ENCODE measurements around the gene HMX2. TPM values are rescaled to one million over a fixed set of nuclear protein-coding genes. Genes with fewer than 3 reads are reported as not detected.

HMX2 gene
- total RNA-seq, 2 donors from 2014 or later, result 1.0 TPM; not detected in 1

DNA sequence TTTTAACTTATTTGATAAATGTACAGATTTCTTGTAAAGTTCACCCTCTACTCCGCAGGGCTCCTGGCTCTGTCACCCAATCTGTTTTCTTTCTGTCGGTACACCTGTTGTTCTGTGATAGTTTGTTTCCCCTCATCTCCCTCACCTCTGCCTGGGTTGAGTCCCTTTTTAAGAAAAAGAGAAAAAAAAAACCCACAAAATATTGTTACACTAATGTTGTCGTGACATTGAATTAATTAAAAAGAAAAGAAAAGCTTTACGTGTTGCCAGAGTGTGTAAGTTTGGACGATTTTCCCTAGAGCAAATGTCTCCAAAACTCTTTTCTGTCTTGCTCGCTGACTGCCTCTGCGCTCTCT, 8.8 kb upstream of the HMX2 start:
- TF ChIP-seq POLR2AphosphoS5 (IDR thresholded peaks at IDR 0.05), result no peak
- TF ChIP-seq, protein P1, sequence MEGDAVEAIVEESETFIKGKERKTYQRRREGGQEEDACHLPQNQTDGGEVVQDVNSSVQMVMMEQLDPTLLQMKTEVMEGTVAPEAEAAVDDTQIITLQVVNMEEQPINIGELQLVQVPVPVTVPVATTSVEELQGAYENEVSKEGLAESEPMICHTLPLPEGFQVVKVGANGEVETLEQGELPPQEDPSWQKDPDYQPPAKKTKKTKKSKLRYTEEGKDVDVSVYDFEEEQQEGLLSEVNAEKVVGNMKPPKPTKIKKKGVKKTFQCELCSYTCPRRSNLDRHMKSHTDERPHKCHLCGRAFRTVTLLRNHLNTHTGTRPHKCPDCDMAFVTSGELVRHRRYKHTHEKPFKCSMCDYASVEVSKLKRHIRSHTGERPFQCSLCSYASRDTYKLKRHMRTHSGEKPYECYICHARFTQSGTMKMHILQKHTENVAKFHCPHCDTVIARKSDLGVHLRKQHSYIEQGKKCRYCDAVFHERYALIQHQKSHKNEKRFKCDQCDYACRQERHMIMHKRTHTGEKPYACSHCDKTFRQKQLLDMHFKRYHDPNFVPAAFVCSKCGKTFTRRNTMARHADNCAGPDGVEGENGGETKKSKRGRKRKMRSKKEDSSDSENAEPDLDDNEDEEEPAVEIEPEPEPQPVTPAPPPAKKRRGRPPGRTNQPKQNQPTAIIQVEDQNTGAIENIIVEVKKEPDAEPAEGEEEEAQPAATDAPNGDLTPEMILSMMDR (IDR thresholded peaks at IDR 0.05), result no peak
- TF ChIP-seq POLR2A (IDR thresholded peaks at IDR 0.05), result no peak
- WGBS, result 8% methylated on average over 7 of the region's 7 CpGs
- no peak for DNase-seq (ENCODE audit: low spot score)
- peaks cover 91% of the 10 kb centered on the region for H3K27me3 ChIP-seq (replicated peaks; ENCODE audit: insufficient read depth)
- H3K36me3 ChIP-seq, result no peaks in the 10 kb centered on the region
- H3K9me3 ChIP-seq, result no peaks in the 10 kb centered on the region
- intact Hi-C loops (cut with DNase I), result no loop called here
- H3K27ac ChIP-seq, result no peak overlapping the region
- H3K4me1 ChIP-seq (replicated peaks), result peaks cover 5% of the 10 kb centered on the region
- H3K4me3 ChIP-seq, result no peak overlapping the region

DNA sequence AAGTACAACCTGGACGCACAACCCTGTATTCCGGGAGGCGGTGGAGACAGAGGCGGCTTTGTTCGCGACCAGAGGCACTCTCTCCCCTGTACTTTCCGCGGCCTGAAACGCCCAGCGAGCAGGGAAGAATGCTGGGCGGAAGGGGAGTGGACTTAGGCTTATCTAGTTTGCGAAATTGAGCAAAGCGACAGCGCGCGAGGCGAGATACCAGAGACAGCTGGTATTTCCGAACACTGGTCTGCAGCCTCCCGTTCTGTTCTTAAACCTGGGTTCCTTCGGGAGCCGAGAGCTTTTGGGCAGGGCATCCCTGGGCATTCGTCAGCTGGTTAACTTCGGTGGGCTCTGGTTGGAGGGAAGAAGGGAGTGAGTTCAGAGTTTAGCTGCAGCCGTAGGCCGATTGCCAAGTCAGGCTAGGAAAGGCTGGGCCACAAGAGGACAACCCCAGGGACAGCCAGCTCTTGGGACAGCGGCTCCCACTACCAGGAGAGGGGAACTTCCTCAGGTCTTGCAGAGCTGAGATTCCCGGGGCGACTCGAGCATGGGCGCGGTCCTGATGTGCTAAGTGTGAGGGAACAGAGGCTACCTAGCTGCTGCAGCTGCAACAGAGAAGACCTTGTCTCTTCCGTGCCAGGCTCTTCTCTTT, 8.3 kb upstream of the HMX2 start:
- H3K27ac ChIP-seq, result no peak overlapping the region
- peaks cover 91% of the 10 kb centered on the region for H3K27me3 ChIP-seq (replicated peaks; ENCODE audit: insufficient read depth)
- H3K4me3 ChIP-seq, result no peak overlapping the region
- peaks cover 5% of the 10 kb centered on the region for H3K4me1 ChIP-seq (replicated peaks)
- no peak for TF ChIP-seq POLR2A (IDR thresholded peaks at IDR 0.05)
- TF ChIP-seq, protein P1 (IDR thresholded peaks at IDR 0.05), result no peak
- no peak for TF ChIP-seq POLR2AphosphoS5 (IDR thresholded peaks at IDR 0.05)
- WGBS, result 3% methylated on average over 32 of the region's 32 CpGs
- DNase-seq (ENCODE audit: low spot score), result no peak
- H3K9me3 ChIP-seq, result no peaks in the 10 kb centered on the region
- intact Hi-C loops (cut with DNase I), result loop anchor here (10.0 kb wide), 1 partner anchor 1265 kb away; no protein-coding TSS in a partner anchor
- no peaks in the 10 kb centered on the region for H3K36me3 ChIP-seq

DNA sequence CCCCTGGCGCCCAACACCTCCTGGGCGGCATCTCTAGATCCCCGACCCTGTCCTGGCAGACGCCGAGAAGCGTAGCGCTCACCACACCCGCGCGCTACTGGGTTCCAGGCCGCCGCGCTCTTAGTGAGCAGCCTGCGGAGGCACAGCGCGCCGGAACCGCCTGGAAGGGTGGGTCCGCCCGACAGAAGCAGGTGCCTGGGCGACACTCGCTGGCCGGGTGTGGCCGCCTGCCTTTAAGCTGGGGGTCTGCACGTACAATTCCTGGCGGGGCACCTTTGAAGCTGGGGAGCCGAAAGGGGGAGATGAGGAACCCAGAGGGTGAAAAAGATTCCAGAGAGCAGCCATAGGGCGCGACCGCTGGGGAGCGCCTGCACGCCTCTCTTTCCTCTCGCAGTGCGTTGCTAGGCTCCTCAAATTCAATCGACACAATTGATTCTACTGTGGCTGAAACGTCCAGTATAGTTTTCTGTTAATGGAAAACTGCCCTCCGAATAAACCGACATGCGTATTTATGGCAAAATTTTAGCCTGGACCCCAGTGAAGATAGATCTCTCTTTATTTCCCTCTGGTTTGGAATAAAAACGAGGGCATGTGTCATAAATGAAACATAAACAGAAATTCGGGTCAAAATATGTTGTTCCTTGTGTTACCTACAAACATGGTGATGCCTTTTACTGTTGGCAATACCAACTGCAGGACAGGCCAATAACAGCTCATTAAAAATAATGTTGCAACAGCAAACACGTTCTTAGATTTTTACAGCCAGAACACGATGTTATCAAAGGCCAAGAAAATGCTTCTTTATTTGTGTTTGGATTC, 7.6 kb upstream of the HMX2 start:
- H3K27me3 ChIP-seq (replicated peaks; ENCODE audit: insufficient read depth), result peaks cover 91% of the 10 kb centered on the region
- TF ChIP-seq, protein P1 (IDR thresholded peaks at IDR 0.05), result no peak
- TF ChIP-seq POLR2AphosphoS5 (IDR thresholded peaks at IDR 0.05), result peak; percentile 74
- peaks cover 5% of the 10 kb centered on the region for H3K4me1 ChIP-seq (replicated peaks)
- 5% methylated on average over 24 of the region's 43 CpGs for WGBS
- no peaks in the 10 kb centered on the region for H3K9me3 ChIP-seq
- intact Hi-C loops (cut with DNase I), result loop anchor here (10.0 kb wide), 1 partner anchor 1264 kb away; no protein-coding TSS in a partner anchor
- DNase-seq (ENCODE audit: low spot score), result no peak
- no peaks in the 10 kb centered on the region for H3K36me3 ChIP-seq
- H3K4me3 ChIP-seq, result no peak overlapping the region
- no peak overlapping the region for H3K27ac ChIP-seq

DNA sequence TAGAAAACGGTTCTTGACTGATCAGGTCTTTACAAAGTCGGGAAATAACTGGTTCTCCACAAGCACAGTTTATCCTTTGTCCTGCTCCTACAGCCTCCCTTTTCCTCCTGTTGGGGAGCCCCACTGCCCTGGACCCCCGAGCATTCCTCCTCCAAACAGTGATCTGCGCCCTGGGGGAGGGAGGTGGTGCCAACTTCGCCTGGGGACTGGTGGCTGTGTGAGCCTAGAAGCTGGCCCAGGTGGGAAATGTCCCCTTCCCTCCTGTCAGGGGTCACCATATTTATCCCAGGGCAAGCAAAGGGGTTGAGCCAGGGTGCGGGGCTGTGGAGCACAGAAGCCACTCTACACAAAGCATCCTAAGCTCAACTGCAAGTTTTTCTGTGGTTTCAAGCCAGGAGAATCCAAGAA, 6.9 kb upstream of the HMX2 start:
- H3K4me3 ChIP-seq, result no peak overlapping the region
- no peak overlapping the region for H3K27ac ChIP-seq
- no peak for TF ChIP-seq POLR2AphosphoS5 (IDR thresholded peaks at IDR 0.05)
- no peak for TF ChIP-seq POLR2A (IDR thresholded peaks at IDR 0.05)
- TF ChIP-seq, protein P1 (IDR thresholded peaks at IDR 0.05), result no peak
- no peaks in the 10 kb centered on the region for H3K9me3 ChIP-seq
- intact Hi-C loops (cut with DNase I), result loop anchor here (10.0 kb wide), 1 partner anchor 1264 kb away; no protein-coding TSS in a partner anchor
- no peaks in the 10 kb centered on the region for H3K36me3 ChIP-seq
- peaks cover 90% of the 10 kb centered on the region for H3K27me3 ChIP-seq (replicated peaks; ENCODE audit: insufficient read depth)
- WGBS, result 7% methylated on average over 6 of the region's 6 CpGs
- DNase-seq (ENCODE audit: low spot score), result no peak
- H3K4me1 ChIP-seq (replicated peaks), result peaks cover 5% of the 10 kb centered on the region
